Dermis microvascular lymphatic vessel endothelial cell (primary cell): Measurements from ENCODE around the gene ARHGAP30. TPM values are rescaled to one million over a fixed set of nuclear protein-coding genes. Genes with fewer than 3 reads are reported as not detected.

Experiments
- DNase-seq, 2 donors: peaks; one replicate each; pipeline versions ENCODE4 v3.0.0 to v3.0.0-alpha.2; 2010; ENCODE audit warnings: low read depth in 2 of 2
- total RNA-seq: library from RNA; depleted of rRNA; stranded (reverse); fragments of >200 nt; gene quantifications from 2 replicates; pipeline ENCODE4 v1.2.1, GENCODE V29; 2014

The ARHGAP30 gene
- total RNA-seq, 1 donor from 2014 or later: not detected

DNA sequence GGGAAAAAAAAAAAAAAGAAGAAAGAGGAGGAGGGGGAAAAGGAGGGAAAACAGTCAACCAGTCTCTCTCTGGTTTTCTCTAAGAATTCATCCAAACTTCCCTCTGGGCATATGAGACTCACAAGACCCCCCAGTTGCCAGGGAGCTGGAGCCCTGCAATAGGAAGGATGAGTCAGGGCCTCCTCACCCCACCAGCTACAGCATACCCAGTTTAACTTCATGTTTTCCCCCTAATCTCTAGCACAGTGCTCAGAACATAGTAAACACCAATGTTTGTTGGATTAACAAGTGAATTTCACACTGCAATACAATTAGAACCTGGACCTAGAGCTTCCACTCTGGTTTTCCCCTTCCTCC is 56.6 kb downstream of the ARHGAP30 start:
- peak in 1 of 2 donors; percentile 81 for DNase-seq

DNA sequence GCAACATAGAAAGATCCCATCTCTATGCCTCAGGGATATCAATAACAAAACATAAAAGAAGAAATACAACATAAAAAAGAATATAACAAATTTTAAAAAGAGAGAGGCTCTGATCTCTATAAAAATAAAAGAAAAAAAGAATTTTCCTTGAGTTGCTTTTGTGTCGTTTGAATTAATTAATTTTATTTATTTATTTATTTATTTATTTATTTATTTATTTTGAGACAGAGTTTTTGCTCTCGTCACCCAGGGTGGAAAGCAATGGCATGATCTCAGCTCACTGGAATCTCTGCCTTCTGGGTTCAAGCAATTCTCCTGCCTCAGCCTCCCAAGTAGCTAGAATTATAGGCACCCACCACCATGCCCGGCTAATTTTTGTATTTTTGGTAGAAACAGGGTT is 57.3 kb downstream of the ARHGAP30 start:
- no peak for DNase-seq

DNA sequence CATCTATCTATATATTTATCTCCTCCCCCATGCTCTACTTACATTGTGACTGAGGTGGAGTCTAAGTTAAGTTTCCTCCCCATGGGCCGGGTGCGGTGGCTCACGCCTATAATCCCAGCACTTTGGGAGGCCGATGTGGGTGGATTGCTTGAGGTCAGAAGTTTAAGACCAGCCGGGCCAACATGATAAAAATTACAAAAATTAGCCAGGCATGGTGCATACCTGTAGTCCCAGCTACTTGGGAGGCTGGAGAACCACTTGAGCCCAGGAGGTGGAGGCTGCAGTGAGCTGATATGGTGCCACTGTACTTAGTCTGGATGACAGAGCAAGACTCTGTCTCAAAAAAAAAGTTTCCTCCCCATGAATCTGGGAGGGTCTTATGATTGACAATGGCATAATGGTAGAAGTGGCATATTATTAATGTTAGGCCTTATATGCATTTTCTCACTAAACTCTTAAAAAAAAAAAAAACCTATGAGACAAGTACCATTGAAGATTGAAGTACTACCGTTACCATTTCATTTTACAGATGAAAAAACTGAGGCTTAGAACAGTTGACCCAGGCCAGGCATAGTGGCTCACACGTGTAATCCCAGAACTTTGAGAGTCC is 60.0 kb downstream of the ARHGAP30 start:
- no peak for DNase-seq

DNA sequence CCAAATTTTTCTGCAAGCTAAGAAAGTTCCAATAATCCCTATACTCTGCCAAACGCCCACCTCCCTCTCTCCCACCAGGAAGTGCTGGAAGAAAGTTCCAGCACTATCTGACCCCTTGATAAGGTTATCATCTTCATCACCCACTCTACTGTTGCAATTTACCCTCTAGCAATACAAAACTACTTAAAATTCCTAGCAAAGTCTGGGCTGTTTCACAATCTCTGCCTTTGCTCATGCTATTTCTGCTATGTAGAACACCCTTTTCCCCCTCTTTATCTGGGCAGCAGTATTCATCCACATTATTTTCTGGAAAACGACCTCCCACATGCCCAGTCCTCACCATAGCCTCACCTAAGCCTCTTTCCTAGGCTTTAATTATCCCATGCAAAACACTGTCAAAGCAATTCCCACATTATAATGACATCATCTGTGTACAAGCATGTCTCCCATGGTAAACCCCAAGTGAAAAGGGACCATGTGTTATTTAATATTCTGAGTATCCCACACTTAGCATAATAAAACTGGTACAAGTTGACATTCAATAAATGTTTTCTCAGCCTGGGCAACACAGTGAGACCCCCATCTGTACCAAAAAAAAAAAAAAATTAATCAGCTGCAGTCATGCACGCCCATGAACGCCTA is 60.7 kb downstream of the ARHGAP30 start:
- DNase-seq: no peak

DNA sequence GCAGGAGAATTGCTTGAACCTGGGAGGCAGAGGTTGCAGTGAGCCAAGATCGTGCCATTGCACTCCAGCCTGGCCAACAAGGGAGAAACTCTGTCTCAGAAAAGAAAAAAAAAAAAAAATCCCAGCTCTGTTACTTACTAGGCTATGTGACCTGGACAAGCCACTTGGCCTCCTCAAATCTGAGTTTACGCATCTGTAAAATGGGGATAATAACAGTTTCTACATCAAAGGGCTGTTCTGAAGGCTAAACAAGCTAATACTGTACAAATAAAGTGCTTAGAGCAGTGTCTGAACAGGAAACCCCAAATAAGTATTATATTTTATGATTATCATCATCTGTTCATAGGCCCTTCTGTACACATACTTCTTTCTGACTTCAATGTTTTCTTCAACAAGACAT is 62.3 kb downstream of the ARHGAP30 start:
- no peak for DNase-seq

DNA sequence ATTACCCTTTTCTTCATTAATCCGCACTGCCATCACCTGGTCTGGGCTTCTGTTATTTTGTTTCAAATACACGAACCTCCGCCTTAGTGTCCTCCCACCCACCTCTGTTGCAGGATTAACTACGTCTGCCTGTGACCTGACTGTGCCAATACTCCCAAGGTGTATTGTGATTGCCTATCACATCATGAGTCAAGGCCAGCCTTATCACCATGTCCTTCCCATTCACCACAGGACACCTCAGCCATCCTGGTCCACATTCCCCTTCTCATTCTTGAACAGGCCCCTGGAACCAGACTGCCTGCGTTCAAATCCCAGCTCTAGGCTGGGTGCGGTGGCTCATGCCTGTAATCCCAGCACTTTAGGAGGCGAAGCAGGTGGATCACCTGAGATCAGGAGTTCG is 63.1 kb downstream of the ARHGAP30 start:
- no peak for DNase-seq

DNA sequence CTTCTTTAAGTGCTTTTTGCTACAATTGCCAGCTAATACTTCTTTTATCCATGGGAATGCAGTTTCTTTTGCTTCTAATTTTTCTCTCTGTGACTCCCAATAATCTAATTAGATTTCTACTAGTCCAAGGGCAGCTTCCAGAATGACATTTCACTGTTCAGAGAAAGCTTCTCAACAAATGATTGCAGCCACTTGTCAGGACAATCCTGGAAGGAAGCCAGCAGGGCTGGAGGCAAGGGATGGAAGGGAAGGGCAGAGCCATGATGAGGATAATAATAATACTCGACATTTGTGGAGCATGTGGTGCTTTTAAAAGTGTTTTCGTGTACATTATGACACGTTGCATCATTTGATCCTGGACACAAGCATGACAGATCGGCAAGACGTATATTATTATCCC is 68.2 kb downstream of the ARHGAP30 start:
- DNase-seq: no peak

DNA sequence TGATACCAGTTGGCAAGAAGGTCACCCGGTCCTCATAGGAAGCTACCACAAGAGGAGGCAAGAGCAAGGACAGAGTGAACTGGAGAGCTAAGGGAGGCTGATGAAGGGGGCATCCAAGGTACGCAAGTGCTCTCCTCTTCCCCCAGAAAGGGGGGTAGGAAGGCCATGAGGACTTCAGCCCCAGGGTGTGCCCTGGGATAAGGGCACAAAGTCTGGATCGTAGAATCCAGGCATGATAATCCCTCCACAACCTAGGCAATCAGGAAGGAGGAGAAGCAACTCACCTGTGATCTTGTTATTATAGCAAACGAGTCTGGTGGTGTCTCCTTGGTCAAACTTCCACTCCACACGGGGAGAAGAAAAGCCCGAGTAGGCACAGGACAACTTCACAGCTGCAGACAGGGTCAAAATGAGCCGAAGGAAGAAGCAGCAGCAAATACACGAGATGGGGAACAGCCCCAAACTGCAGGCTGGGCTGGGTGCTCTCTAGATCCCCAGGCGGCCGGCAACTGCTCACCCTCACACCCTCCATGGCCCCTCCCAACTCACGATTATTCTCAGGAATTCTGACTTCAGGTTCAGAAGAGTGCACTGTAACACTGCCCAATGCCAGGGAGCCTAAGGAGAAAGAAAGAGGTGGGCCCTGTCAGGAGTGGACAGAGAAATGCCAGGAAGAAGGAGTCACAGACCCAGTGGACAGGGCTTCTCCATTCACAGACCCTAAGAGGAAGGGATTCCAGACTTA is 68.8 kb downstream of the ARHGAP30 start:
- DNase-seq: no peak

DNA sequence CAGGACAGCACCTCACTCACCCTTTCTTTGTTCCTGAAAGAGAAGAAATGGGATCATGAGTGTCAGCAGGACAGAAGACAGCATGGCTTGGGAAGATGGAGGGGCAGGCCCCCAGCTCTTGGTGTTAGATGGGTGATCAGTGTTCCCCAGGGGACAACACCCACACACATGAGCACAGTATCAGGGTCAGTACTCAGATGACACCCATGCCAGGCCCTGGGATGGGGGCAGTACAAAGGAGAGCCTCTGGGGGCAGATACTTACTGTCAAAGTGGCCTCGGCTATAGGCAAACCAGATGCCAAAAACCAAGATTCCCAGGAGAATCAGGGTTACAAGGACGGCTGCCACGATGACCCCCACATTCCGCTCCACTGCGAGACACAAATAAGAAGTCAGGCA is 70.3 kb downstream of the ARHGAP30 start:
- DNase-seq: no peak

DNA sequence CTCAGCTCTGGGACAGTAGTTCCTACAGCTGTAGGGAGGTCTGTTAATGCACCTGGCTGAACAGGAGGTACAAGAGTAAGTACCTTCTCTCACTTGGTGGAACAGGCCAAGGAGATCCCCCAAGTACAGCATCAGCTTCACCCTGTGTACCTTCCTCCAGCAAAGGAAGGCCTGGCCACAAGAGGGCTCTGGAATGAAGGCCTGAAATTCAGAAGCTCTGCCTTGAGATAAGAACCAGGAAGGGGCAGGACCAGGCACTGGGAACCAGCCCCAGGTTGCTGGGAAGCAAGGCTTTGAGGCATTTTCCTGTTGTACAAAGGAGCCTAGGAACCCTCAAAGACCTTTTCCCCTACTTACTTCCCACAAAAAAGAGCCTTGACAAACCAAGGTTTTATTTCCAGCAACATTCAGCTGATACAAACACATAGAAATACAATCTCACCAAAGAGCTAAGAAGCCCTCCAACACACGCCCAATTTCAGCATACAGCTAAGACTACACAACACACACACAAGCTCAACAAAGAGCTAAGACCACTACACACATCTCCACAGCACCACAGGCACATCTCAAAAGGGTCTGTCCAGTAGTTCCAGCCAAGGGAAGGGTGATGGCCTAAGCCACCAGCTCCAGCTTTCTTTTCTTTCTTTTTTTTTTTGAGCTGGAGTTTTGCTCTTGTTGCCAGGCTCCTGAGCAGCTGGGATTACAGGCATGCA is 72.2 kb downstream of the ARHGAP30 start:
- DNase-seq: peak; percentile 41 to 85

Other genes starting within 250 kb of the ARHGAP30 start
- not detected in 2 replicates for gene CD244, start 207.0 kb downstream of the ARHGAP30 start, total RNA-seq
- not detected in 2 replicates for gene ITLN1, start 184.7 kb downstream of the ARHGAP30 start, total RNA-seq
- not detected in 2 replicates for gene ITLN2, start 115.1 kb downstream of the ARHGAP30 start, total RNA-seq
- gene F11R, start 48.7 kb downstream of the ARHGAP30 start, total RNA-seq: 92.2 and 191 TPM in 2 replicates
- 6.0 and 6.7 TPM in 2 replicates for gene TSTD1, start 30.9 kb downstream of the ARHGAP30 start, total RNA-seq
- gene USF1, start 23.9 kb downstream of the ARHGAP30 start, total RNA-seq: 83.2 and 94.9 TPM in 2 replicates
- gene NECTIN4, start 19.7 kb upstream of the ARHGAP30 start, total RNA-seq: under 0.01 and 0.26 TPM in 2 replicates
- gene KLHDC9, start 28.5 kb upstream of the ARHGAP30 start, total RNA-seq: 0.76 and 1.7 TPM in 2 replicates
- 27.7 and 31.1 TPM in 2 replicates for gene PFDN2, start 48.1 kb upstream of the ARHGAP30 start, total RNA-seq
- 8.6 and 10.0 TPM in 2 replicates for gene NIT1, start 48.2 kb upstream of the ARHGAP30 start, total RNA-seq
- 32.3 and 60.6 TPM in 2 replicates for gene DEDD, start 62.8 kb upstream of the ARHGAP30 start, total RNA-seq
- 108 and 127 TPM in 2 replicates for gene UFC1, start 84.1 kb upstream of the ARHGAP30 start, total RNA-seq
- gene USP21, start 89.6 kb upstream of the ARHGAP30 start, total RNA-seq: 3.3 and 5.6 TPM in 2 replicates
- gene PPOX, start 96.5 kb upstream of the ARHGAP30 start, total RNA-seq: 13.0 and 18.3 TPM in 2 replicates
- 17.5 and 28.6 TPM in 2 replicates for gene B4GALT3, start 107.6 kb upstream of the ARHGAP30 start, total RNA-seq
- gene ADAMTS4, start 129.2 kb upstream of the ARHGAP30 start, total RNA-seq: 12.5 and 15.8 TPM in 2 replicates
- gene NDUFS2, start 132.5 kb upstream of the ARHGAP30 start, total RNA-seq: 196 and 206 TPM in 2 replicates
- gene FCER1G, start 145.4 kb upstream of the ARHGAP30 start, total RNA-seq: 0.13 and 0.26 TPM in 2 replicates
- gene APOA2, start 153.7 kb upstream of the ARHGAP30 start, total RNA-seq: not detected in 2 replicates
- gene TOMM40L, start 156.2 kb upstream of the ARHGAP30 start, total RNA-seq: 12.2 and 14.4 TPM in 2 replicates
- not detected in 2 replicates for gene NR1I3, start 168.3 kb upstream of the ARHGAP30 start, total RNA-seq
- gene PCP4L1, start 188.9 kb upstream of the ARHGAP30 start, total RNA-seq: not detected in 2 replicates
- 1.5 and 2.0 TPM in 2 replicates for gene MPZ, start 240.1 kb upstream of the ARHGAP30 start, total RNA-seq
- 18.0 and 21.5 TPM in 2 replicates for gene SDHC, start 244.5 kb upstream of the ARHGAP30 start, total RNA-seq